Ovary (tissue), 3 donors: ENCODE measurements around the gene ODAPH.
"Not testable (repeated sequence)": the region's sequence is repeated elsewhere in the genome, so short reads cannot be mapped to it uniquely, and the experiment has no call there.

Experiments
- POLR2A ChIP-seq: fragments of 450-650 bp; IDR thresholded peaks from one replicate; pipeline ENCODE4 v1.6.1; 2017; ENCODE audit warnings: antibody characterized with exemption, mild to moderate bottlenecking, moderate library complexity
- TF ChIP-seq, protein P1 (sequence below), 3 donors: fragments of 450-650 bp in 2 of 3; fragments of 200-600 bp in 1 of 3; IDR thresholded peaks; one replicate each; pipeline versions ENCODE4 v1.5.1 to v1.8.0; 2016 to 2022; ENCODE audit warnings: antibody characterized with exemption in 3 of 3, mild to moderate bottlenecking in 1 of 3
- donor health status: DM: no; HTN: no; CAD: no.

DNA sequence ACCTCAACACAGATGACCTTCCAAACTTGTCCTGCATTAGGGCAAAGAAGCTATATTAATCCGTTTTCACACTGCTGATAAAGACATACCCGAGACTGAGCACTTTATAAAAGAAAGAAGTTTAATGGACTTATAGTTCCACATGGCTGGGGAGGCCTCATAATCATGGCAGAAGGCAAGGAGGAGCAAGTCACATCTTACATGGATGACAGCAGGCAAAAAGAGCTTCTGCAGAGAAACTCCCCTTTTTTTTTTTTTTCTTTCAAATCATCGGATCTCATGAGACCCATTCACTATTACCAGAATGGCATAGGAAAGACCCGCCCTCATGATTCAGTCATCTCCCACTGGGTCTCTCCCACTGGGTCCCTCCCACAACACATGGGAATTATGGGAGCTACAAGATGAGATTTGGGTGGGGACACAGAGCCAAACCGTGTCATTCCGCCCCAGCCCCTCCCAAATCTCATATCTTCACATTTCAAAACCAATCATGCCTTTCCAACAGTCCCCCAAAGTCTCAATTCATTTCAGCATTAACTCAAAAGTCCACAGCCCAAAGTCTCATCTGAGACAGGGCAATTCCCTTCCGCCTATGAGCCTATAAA lies 24.2 kb upstream of the ODAPH start:
- TF ChIP-seq, protein P1, sequence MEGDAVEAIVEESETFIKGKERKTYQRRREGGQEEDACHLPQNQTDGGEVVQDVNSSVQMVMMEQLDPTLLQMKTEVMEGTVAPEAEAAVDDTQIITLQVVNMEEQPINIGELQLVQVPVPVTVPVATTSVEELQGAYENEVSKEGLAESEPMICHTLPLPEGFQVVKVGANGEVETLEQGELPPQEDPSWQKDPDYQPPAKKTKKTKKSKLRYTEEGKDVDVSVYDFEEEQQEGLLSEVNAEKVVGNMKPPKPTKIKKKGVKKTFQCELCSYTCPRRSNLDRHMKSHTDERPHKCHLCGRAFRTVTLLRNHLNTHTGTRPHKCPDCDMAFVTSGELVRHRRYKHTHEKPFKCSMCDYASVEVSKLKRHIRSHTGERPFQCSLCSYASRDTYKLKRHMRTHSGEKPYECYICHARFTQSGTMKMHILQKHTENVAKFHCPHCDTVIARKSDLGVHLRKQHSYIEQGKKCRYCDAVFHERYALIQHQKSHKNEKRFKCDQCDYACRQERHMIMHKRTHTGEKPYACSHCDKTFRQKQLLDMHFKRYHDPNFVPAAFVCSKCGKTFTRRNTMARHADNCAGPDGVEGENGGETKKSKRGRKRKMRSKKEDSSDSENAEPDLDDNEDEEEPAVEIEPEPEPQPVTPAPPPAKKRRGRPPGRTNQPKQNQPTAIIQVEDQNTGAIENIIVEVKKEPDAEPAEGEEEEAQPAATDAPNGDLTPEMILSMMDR (IDR thresholded peaks at IDR 0.05): not testable (repeated sequence)
- TF ChIP-seq POLR2A: not testable (repeated sequence)
